ENCODE measurements around the gene CAPN3.
"Not testable (repeated sequence)": the region's sequence is repeated elsewhere in the genome, so short reads cannot be mapped to it uniquely, and the experiment has no call there.

The CAPN3 gene

GRCh38 chr15:42359249-42359648 is at the start of gene CAPN3:
Gene CAPN3 (plus strand): TSS chr15:42359501. CDS start chr15:42359806, 305 bp downstream.
- no peak for DNase-seq (ENCODE audit: low read depth)

GRCh38 chr15:42313463-42313862 is 45.8 kb upstream of the CAPN3 start:
- DNase-seq (ENCODE audit: low read depth), result no peak

GRCh38 chr15:42314818-42315217 is 44.5 kb upstream of the CAPN3 start:
- no peak for DNase-seq (ENCODE audit: low read depth)

GRCh38 chr15:42315521-42315920 is 43.8 kb upstream of the CAPN3 start:
- DNase-seq (ENCODE audit: low read depth), result no peak

- DNase-seq (ENCODE audit: low read depth), result not testable (repeated sequence)
Measured at GRCh38 chr15:42316282-42316805, 43.0 kb upstream of the CAPN3 start.

GRCh38 chr15:42319206-42319605 is 40.1 kb upstream of the CAPN3 start:
- no peak for DNase-seq (ENCODE audit: low read depth)

- no peak for DNase-seq (ENCODE audit: low read depth)
Measured at GRCh38 chr15:42324308-42324707, 35.0 kb upstream of the CAPN3 start.

- DNase-seq (ENCODE audit: low read depth), result no peak
Measured at GRCh38 chr15:42329161-42329560, 30.1 kb upstream of the CAPN3 start.

- no peak for DNase-seq (ENCODE audit: low read depth)
Measured at GRCh38 chr15:42329992-42330391, 29.3 kb upstream of the CAPN3 start.

- DNase-seq (ENCODE audit: low read depth), result no peak
Measured at GRCh38 chr15:42331235-42331634, 28.1 kb upstream of the CAPN3 start.

GRCh38 chr15:42332331-42332730 is 27.0 kb upstream of the CAPN3 start:
- DNase-seq (ENCODE audit: low read depth), result no peak

- DNase-seq (ENCODE audit: low read depth), result no peak
Measured at GRCh38 chr15:42335074-42335473, 24.2 kb upstream of the CAPN3 start.

GRCh38 chr15:42336650-42337049 is 22.7 kb upstream of the CAPN3 start:
- DNase-seq (ENCODE audit: low read depth), result not testable (repeated sequence)

- not testable (repeated sequence) for DNase-seq (ENCODE audit: low read depth)
Measured at GRCh38 chr15:42337104-42337503, 22.2 kb upstream of the CAPN3 start.

- no peak for DNase-seq (ENCODE audit: low read depth)
Measured at GRCh38 chr15:42338500-42338899, 20.8 kb upstream of the CAPN3 start.

- no peak for DNase-seq (ENCODE audit: low read depth)
Measured at GRCh38 chr15:42343596-42344232, 15.6 kb upstream of the CAPN3 start.

- no peak for DNase-seq (ENCODE audit: low read depth)
Measured at GRCh38 chr15:42344763-42345162, 14.5 kb upstream of the CAPN3 start.

- no peak for DNase-seq (ENCODE audit: low read depth)
Measured at GRCh38 chr15:42345504-42345903, 13.8 kb upstream of the CAPN3 start.

GRCh38 chr15:42348083-42348482 is 11.2 kb upstream of the CAPN3 start:
- DNase-seq (ENCODE audit: low read depth), result no peak

- no peak for DNase-seq (ENCODE audit: low read depth)
Measured at GRCh38 chr15:42349186-42349585, 10.1 kb upstream of the CAPN3 start.

GRCh38 chr15:42352401-42352800 is 6.9 kb upstream of the CAPN3 start:
- no peak for DNase-seq (ENCODE audit: low read depth)

- DNase-seq (ENCODE audit: low read depth), result no peak
Measured at GRCh38 chr15:42353061-42353460, 6.2 kb upstream of the CAPN3 start.

GRCh38 chr15:42354824-42355223 is 4.5 kb upstream of the CAPN3 start:
- DNase-seq (ENCODE audit: low read depth), result no peak

- no peak for DNase-seq (ENCODE audit: low read depth)
Measured at GRCh38 chr15:42355291-42355690, 4.0 kb upstream of the CAPN3 start.
